IMR-90 (cell line): Measurements from ENCODE around the gene PMF1. TPM values are rescaled to one million over a fixed set of nuclear protein-coding genes. Genes with fewer than 3 reads are reported as not detected.

ENCODE experiments used
- ATAC-seq: fragments of 200-7000 bp; cut with Tn5 transposase; 2 replicates; pipeline ENCODE4 v1.9.1; 2020; ENCODE audit warnings: low read depth, mild to moderate bottlenecking, moderate library complexity
- BruUV-seq: library from RNA; stranded (reverse); fragments of 400-500 nt; replicated peaks from 2 replicates; lab custom pipeline; 2021; lab: Mats Ljungman, UMichigan
- CTCF ChIA-PET: fragments of 300-600 bp; formaldehyde crosslinking; extraction: SDS; loops from one replicate; lab custom pipeline; 2021; ENCODE audit warnings: antibody characterized with exemption; lab: Yijun Ruan, JAX
- POLR2A ChIA-PET: fragments of 300-600 bp; sonication (Branson Sonifier 250); formaldehyde crosslinking; loops from one replicate; lab custom pipeline; 2022; ENCODE audit warnings: antibody characterized with exemption; ENCODE audit not compliant: unreplicated experiment; lab: Charles Lee
- DNase-seq: peaks from one replicate; pipeline ENCODE4 v3.0.0; 2013
- H2AFZ ChIP-seq: replicated peaks from 2 replicates; pipeline ENCODE3; 2013; ENCODE audit warnings: low read length, mild to moderate bottlenecking; ENCODE audit not compliant: poor library complexity
- H2AK5ac ChIP-seq: 2 replicates; pipeline ENCODE4 v1.6.1; 2013; ENCODE audit warnings: low read depth, low read length, inconsistent platforms
- H2AK9ac ChIP-seq: replicated peaks from 2 replicates; pipeline ENCODE3; 2013; ENCODE audit warnings: mild to moderate bottlenecking, low read depth, low read length, moderate library complexity; ENCODE audit not compliant: poor library complexity
- H2BK120ac ChIP-seq: 2 replicates; pipeline ENCODE4 v1.6.1; 2013; ENCODE audit warnings: low read depth, low read length, inconsistent platforms
- H2BK15ac ChIP-seq: 3 replicates; pipeline ENCODE4 v1.6.1; 2013; ENCODE audit warnings: low read depth, low read length, inconsistent platforms
- H2BK20ac ChIP-seq: 2 replicates; pipeline ENCODE4 v1.6.1; 2013; ENCODE audit warnings: low read depth, mild to moderate bottlenecking, inconsistent platforms, low read length, moderate library complexity
- H2BK5ac ChIP-seq: 2 replicates; pipeline ENCODE4 v1.6.1; 2013; ENCODE audit warnings: mild to moderate bottlenecking, low read depth, low read length, inconsistent platforms; ENCODE audit not compliant: poor library complexity, severe bottlenecking
- H3K14ac ChIP-seq: replicated peaks from 2 replicates; pipeline ENCODE4 v1.6.1; 2013; ENCODE audit warnings: low read depth, low read length, inconsistent platforms
- H3K18ac ChIP-seq: 2 replicates; pipeline ENCODE4 v1.6.1; 2013; ENCODE audit warnings: low read depth, low read length, control low read depth
- H3K23ac ChIP-seq: 2 replicates; pipeline ENCODE4 v1.6.1; 2013; ENCODE audit warnings: low read depth, low read length, inconsistent platforms
- H3K27ac ChIP-seq: 2 replicates; pipeline ENCODE4 v1.5.1; 2013; ENCODE audit warnings: mild to moderate bottlenecking, control low read depth, low read length; ENCODE audit not compliant: insufficient read depth
- H3K27me3 ChIP-seq: 2 replicates; pipeline ENCODE4 v1.6.1; 2013; ENCODE audit warnings: low read length; ENCODE audit not compliant: control insufficient read depth, insufficient read depth
- H3K36me3 ChIP-seq: 2 replicates; pipeline ENCODE4 v1.6.1; 2013; ENCODE audit warnings: low read length, mixed read lengths; ENCODE audit not compliant: control insufficient read depth, insufficient read depth
- H3K4ac ChIP-seq: 2 replicates; pipeline ENCODE4 v1.6.1; 2013; ENCODE audit warnings: low read depth, low read length, inconsistent platforms
- H3K4me1 ChIP-seq: 2 replicates; pipeline ENCODE4 v1.6.1; 2013; ENCODE audit warnings: low read length, mixed read lengths; ENCODE audit not compliant: control insufficient read depth, insufficient read depth
- H3K4me2 ChIP-seq: 2 replicates; pipeline ENCODE4 v1.6.1; 2013; ENCODE audit warnings: low read depth, mild to moderate bottlenecking, control low read depth, low read length, moderate library complexity
- H3K4me3 ChIP-seq: 2 replicates; pipeline ENCODE4 v1.5.1; 2013; ENCODE audit warnings: low read depth, mild to moderate bottlenecking, control low read depth, low read length, moderate library complexity; ENCODE audit not compliant: insufficient read depth
- H3K56ac ChIP-seq: 2 replicates; pipeline ENCODE4 v1.6.1; 2013; ENCODE audit warnings: low read length, inconsistent platforms; ENCODE audit not compliant: insufficient read depth; ENCODE audit errors: extremely low read depth
- H3K79me1 ChIP-seq, 2 experiments: 2 replicates each; pipeline ENCODE4 v1.6.1; 2013; ENCODE audit warnings: low read length in 2 of 2, inconsistent platforms in 1 of 2, low read depth in 1 of 2
- H3K9ac ChIP-seq: 2 replicates; pipeline ENCODE4 v1.6.1; 2013; ENCODE audit warnings: low read depth, low read length, control low read depth
- H3K9me1 ChIP-seq: 2 replicates; pipeline ENCODE4 v1.6.1; 2013; ENCODE audit warnings: low read length, inconsistent platforms; ENCODE audit not compliant: insufficient read depth
- H3K9me3 ChIP-seq: 2 replicates; pipeline ENCODE4 v1.6.1; 2013; ENCODE audit warnings: low read length; ENCODE audit not compliant: control insufficient read depth, insufficient read depth
- H4K20me1 ChIP-seq: 2 replicates; pipeline ENCODE4 v1.6.1; 2013; ENCODE audit warnings: low read length, inconsistent platforms; ENCODE audit not compliant: insufficient read depth
- H4K5ac ChIP-seq: 2 replicates; pipeline ENCODE4 v1.6.1; 2013; ENCODE audit warnings: mild to moderate bottlenecking, low read depth, low read length, control low read depth
- H4K8ac ChIP-seq, 2 experiments: 2 replicates each; pipeline ENCODE4 v1.6.1; 2013; ENCODE audit warnings: low read depth in 2 of 2, low read length in 2 of 2, control low read depth in 1 of 2, inconsistent platforms in 1 of 2
- H4K91ac ChIP-seq: 2 replicates; pipeline ENCODE4 v1.6.1; 2013; ENCODE audit warnings: low read depth, low read length, inconsistent platforms; ENCODE audit not compliant: insufficient read depth
- BHLHE40 ChIP-seq: fragments of 150-350 bp; IDR thresholded peaks from 2 replicates; pipeline ENCODE4 v1.6.1; 2016; ENCODE audit warnings: mild to moderate bottlenecking, low read depth, low read length
- CEBPB ChIP-seq: IDR thresholded peaks from 2 replicates; pipeline ENCODE4 v1.6.1; 2012; ENCODE audit warnings: low read depth, low read length, improper control_type of control experiment
- CHD1 ChIP-seq: IDR thresholded peaks from 2 replicates; pipeline ENCODE4 v1.6.1; 2012; ENCODE audit warnings: low read depth, low read length, improper control_type of control experiment
- CTCF ChIP-seq: conservative IDR thresholded peaks from 2 replicates; pipeline ENCODE4 v1.5.1; 2012; ENCODE audit warnings: mild to moderate bottlenecking, low read depth, low read length, improper control_type of control experiment
- FOS ChIP-seq: fragments of 150-350 bp; IDR thresholded peaks from 2 replicates; pipeline ENCODE4 v1.6.1; 2016; ENCODE audit warnings: low read depth, low read length
- MXI1 ChIP-seq: IDR thresholded peaks from 2 replicates; pipeline ENCODE4 v1.6.1; 2012; ENCODE audit warnings: low read depth, mild to moderate bottlenecking, low read length, moderate library complexity, borderline replicate concordance
- NFE2L2 ChIP-seq: fragments of 150-350 bp; IDR thresholded peaks from 2 replicates; pipeline ENCODE4 v1.6.1; 2016; ENCODE audit warnings: low read depth, mild to moderate bottlenecking, low read length
- POLR2A ChIP-seq: IDR thresholded peaks from 2 replicates; pipeline ENCODE4 v1.6.1; 2012; ENCODE audit warnings: mild to moderate bottlenecking, low read depth, low read length
- RAD21 ChIP-seq: IDR thresholded peaks from 2 replicates; pipeline ENCODE4 v1.6.1; 2012; ENCODE audit warnings: low read length, improper control_type of control experiment
- RCOR1 ChIP-seq: IDR thresholded peaks from 2 replicates; pipeline ENCODE4 v1.6.1; 2012; ENCODE audit warnings: mild to moderate bottlenecking, low read length, improper control_type of control experiment; ENCODE audit not compliant: insufficient replicate concordance
- RFX5 ChIP-seq: IDR thresholded peaks from 2 replicates; pipeline ENCODE4 v1.8.0; 2012; ENCODE audit warnings: low read depth, mild to moderate bottlenecking, low read length, moderate library complexity
- WGBS, 2 experiments: methylation state at CpG; one replicate each; pipeline versions ENCODE4 v1.1.5 to v1.1.7; 2013; ENCODE audit warnings: missing lambda C conversion rate in 2 of 2; ENCODE audit not compliant: insufficient read length in 1 of 2; ENCODE audit errors: extremely low coverage in 2 of 2; 5-methylcytosine and 5-hydroxymethylcytosine counted together
- dilution Hi-C: fragments of 300-500 bp; cut with HindIII; formaldehyde crosslinking; loops from one replicate; pipeline ENCODE4 v1.14.3; 2018; ENCODE audit warnings: low sequenced_read_pairs; ENCODE audit not compliant: unreplicated experiment
- in situ Hi-C: fragments of 300-500 bp; cut with MboI; formaldehyde crosslinking; loops from 3 replicates; pipeline ENCODE4 v1.14.3; 2019; ENCODE audit warnings: low sequenced_read_pairs, inconsistent platforms, mixed read lengths
- intact Hi-C: fragments of 100-400 bp; cut with micrococcal nuclease; formaldehyde crosslinking; loops from 2 replicates; pipeline ENCODE4 v1.10.0; 2022
- polyA plus RNA-seq, 3 experiments: library from polyadenylated mRNA; depleted of rRNA; stranded (reverse); fragments of >200 nt; gene quantifications; 2 replicates each; pipeline ENCODE4 v1.2.3, GENCODE V29; 2012; ENCODE audit warnings: low replicate concordance in 1 of 3
- total RNA-seq: library from RNA; depleted of rRNA; stranded (reverse); fragments of >200 nt; gene quantifications from 2 replicates; pipeline ENCODE4 v1.2.3, GENCODE V29; 2012
- TF ChIP-seq, protein P1 (sequence below): fragments of 150-350 bp; IDR thresholded peaks from 2 replicates; pipeline ENCODE4 v1.6.1; 2017; ENCODE audit warnings: mild to moderate bottlenecking, antibody characterized with exemption, low read length, low read depth

PMF1 gene
- total and polyA plus RNA-seq, 2 of the 4 experiments (the other 2 are of a cell fraction): 54.8 to 73.4 TPM

- Histone ChIP-seq H2BK20ac (no peak overlapping the region), H3K9me1 (peaks cover 4% of the 10 kb centered on the region), H4K5ac (no peak overlapping the region), H3K79me1 (peaks cover 14 to 38% of the 10 kb centered on the region in 2 experiments), H2AFZ (no peak overlapping the region), H4K8ac (no peak overlapping the region), H2BK15ac (no peak overlapping the region), H3K27me3 (no peaks in the 10 kb centered on the region), H3K4me1 (peaks cover 4% of the 10 kb centered on the region; the same call in 1 of the 2 replicates), H3K4me3 (no peak overlapping the region), H3K14ac (no peak overlapping the region), H3K18ac (no peak overlapping the region), H3K36me3 (peaks cover 17% of the 10 kb centered on the region), H3K23ac (no peak overlapping the region), H2BK120ac (no peak overlapping the region), H2AK5ac (no peak overlapping the region), H3K9me3 (no peaks in the 10 kb centered on the region), H2BK5ac (no peak overlapping the region), H3K4ac (no peak overlapping the region), H4K91ac (no peak overlapping the region), H3K4me2 (no peak overlapping the region), H3K27ac (no peak overlapping the region), H3K9ac (no peak overlapping the region), H2AK9ac (no peak overlapping the region), H3K56ac (no peak overlapping the region), H4K20me1 (no peaks in the 10 kb centered on the region)
- ChIA-PET POLR2A (interaction anchor here (0.9 kb wide), 1 partner anchor 9 kb away, joined by 3 read pairs; the partner anchor contains the start of gene PMF1), CTCF (no interaction called here)
- in situ Hi-C loops: loop anchor here (5.0 kb wide), 1 partner anchor 130 kb away; no protein-coding TSS in a partner anchor
- TF ChIP-seq RCOR1: no peak
- no peak for TF ChIP-seq CHD1
- TF ChIP-seq, protein P1, sequence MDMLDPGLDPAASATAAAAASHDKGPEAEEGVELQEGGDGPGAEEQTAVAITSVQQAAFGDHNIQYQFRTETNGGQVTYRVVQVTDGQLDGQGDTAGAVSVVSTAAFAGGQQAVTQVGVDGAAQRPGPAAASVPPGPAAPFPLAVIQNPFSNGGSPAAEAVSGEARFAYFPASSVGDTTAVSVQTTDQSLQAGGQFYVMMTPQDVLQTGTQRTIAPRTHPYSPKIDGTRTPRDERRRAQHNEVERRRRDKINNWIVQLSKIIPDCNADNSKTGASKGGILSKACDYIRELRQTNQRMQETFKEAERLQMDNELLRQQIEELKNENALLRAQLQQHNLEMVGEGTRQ: no peak
- TF ChIP-seq RAD21: no peak
- TF ChIP-seq FOS: no peak
- TF ChIP-seq POLR2A: no peak
- no peak for TF ChIP-seq NFE2L2
- TF ChIP-seq CEBPB: no peak
- TF ChIP-seq BHLHE40: no peak
- TF ChIP-seq RFX5: no peak
- TF ChIP-seq CTCF: no peak
- no peak for TF ChIP-seq MXI1
- DNase-seq (no peak), ATAC-seq (no peak)
- intact Hi-C loops: no loop called here
- dilution Hi-C loops: no loop called here
- no TSS peak for BruUV-seq
- WGBS, 2 experiments: no CpG with 5 or more reads among the region's 13 CpGs
These were observed 9.3 kb downstream of the PMF1 start for GRCh38 chr1:156221986-156222692.
